Measurements from ENCODE around the gene PODN.
A peak's percentile ranks its signal among the peaks of the same experiment; 100 is the strongest.

Gene PODN

GRCh38 chr1:53061859-53062707 is at the start of gene PODN:
Gene PODN (plus strand): TSS chr1:53062213. CDS start chr1:53069856, 7,643 bp downstream.
- DNase-seq: no peak

- peak; percentile 88 for DNase-seq
Measured at GRCh38 chr1:53014791-53015507, 47.1 kb upstream of the PODN start.

- no peak for DNase-seq
Measured at GRCh38 chr1:53015508-53015860, 46.5 kb upstream of the PODN start.

- peak; percentile 14 for DNase-seq
Measured at GRCh38 chr1:53016705-53017104, 45.3 kb upstream of the PODN start.

GRCh38 chr1:53020588-53020987 is 41.4 kb upstream of the PODN start:
- DNase-seq: no peak

- DNase-seq: no peak
Measured at GRCh38 chr1:53022179-53022578, 39.8 kb upstream of the PODN start.

GRCh38 chr1:53023546-53023945 is 38.5 kb upstream of the PODN start:
- DNase-seq: no peak

- DNase-seq: no peak
Measured at GRCh38 chr1:53024117-53024516, 37.9 kb upstream of the PODN start.

GRCh38 chr1:53025034-53025768 is 36.8 kb upstream of the PODN start:
- DNase-seq: peak; percentile 82

GRCh38 chr1:53025769-53026112 is 36.3 kb upstream of the PODN start:
- DNase-seq: no peak

GRCh38 chr1:53026254-53026653 is 35.8 kb upstream of the PODN start:
- DNase-seq: no peak

GRCh38 chr1:53031732-53032131 is 30.3 kb upstream of the PODN start:
- no peak for DNase-seq

GRCh38 chr1:53037159-53037558 is 24.9 kb upstream of the PODN start:
- DNase-seq: no peak

- no peak for DNase-seq
Measured at GRCh38 chr1:53038566-53038965, 23.4 kb upstream of the PODN start.

GRCh38 chr1:53043271-53043670 is 18.7 kb upstream of the PODN start:
- DNase-seq: peak; percentile 73

GRCh38 chr1:53044926-53045325 is 17.1 kb upstream of the PODN start:
- no peak for DNase-seq

- no peak for DNase-seq
Measured at GRCh38 chr1:53046930-53047329, 15.1 kb upstream of the PODN start.

GRCh38 chr1:53047737-53048736 is 14.0 kb upstream of the PODN start:
- DNase-seq: peak; percentile 21

- DNase-seq: no peak
Measured at GRCh38 chr1:53048960-53049573, 12.9 kb upstream of the PODN start.

GRCh38 chr1:53049574-53049967 is 12.4 kb upstream of the PODN start:
- no peak for DNase-seq

GRCh38 chr1:53050310-53050709 is 11.7 kb upstream of the PODN start:
- DNase-seq: no peak

GRCh38 chr1:53051676-53052075 is 10.3 kb upstream of the PODN start:
- no peak for DNase-seq
